ENCODE measurements around the gene NEDD8. TPM values are rescaled to one million over a fixed set of nuclear protein-coding genes. Genes with fewer than 3 reads are reported as not detected.
A peak's percentile ranks its signal among the peaks of the same experiment; 100 is the strongest.

The NEDD8 gene
- total RNA-seq, 3 donors from 2014 or later (not counting 1 experiment from before 2014, with no cell fraction given), result 93.6 to 109 (median 95.9) TPM

GRCh38 chr14:24238123-24238522 is 6.0 kb upstream of the NEDD8 start:
- Mint-ChIP-seq H3K9me3 (no peaks in the 10 kb centered on the region), H3K27ac (peak overlapping the region; percentile 40 to 100), H3K4me3 (peak overlapping the region; percentile 14), H3K27me3 (ENCODE audit: low read depth in 2 of 2) (no peaks in the 10 kb centered on the region), H3K36me3 (peaks cover 22% of the 10 kb centered on the region), H3K4me1 (peaks cover 75 to 86% of the 10 kb centered on the region in 2 donors)
- H3K36me3 ChIP-seq (ENCODE audit: control insufficient read depth, insufficient read depth, low read length), result peaks cover 66% of the 10 kb centered on the region
- TF ChIP-seq, protein P1, sequence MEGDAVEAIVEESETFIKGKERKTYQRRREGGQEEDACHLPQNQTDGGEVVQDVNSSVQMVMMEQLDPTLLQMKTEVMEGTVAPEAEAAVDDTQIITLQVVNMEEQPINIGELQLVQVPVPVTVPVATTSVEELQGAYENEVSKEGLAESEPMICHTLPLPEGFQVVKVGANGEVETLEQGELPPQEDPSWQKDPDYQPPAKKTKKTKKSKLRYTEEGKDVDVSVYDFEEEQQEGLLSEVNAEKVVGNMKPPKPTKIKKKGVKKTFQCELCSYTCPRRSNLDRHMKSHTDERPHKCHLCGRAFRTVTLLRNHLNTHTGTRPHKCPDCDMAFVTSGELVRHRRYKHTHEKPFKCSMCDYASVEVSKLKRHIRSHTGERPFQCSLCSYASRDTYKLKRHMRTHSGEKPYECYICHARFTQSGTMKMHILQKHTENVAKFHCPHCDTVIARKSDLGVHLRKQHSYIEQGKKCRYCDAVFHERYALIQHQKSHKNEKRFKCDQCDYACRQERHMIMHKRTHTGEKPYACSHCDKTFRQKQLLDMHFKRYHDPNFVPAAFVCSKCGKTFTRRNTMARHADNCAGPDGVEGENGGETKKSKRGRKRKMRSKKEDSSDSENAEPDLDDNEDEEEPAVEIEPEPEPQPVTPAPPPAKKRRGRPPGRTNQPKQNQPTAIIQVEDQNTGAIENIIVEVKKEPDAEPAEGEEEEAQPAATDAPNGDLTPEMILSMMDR (IDR thresholded peaks at IDR 0.05), result no peak
- H3K27ac ChIP-seq (ENCODE audit: low read length), result no peak overlapping the region
- no peaks in the 10 kb centered on the region for H3K27me3 ChIP-seq (ENCODE audit: control insufficient read depth, insufficient read depth, low read length)
- no peaks in the 10 kb centered on the region for H3K9me3 ChIP-seq (ENCODE audit: control insufficient read depth, insufficient read depth, low read length)
- 97% methylated on average over 4 of the region's 5 CpGs for WGBS (ENCODE audit: insufficient coverage)
- no peak overlapping the region for H3K4me3 ChIP-seq (ENCODE audit: low read length)
- DNase-seq, result no peak
- H3K4me1 ChIP-seq (ENCODE audit: control insufficient read depth, insufficient read depth, low read length), result peaks cover 32% of the 10 kb centered on the region
- no peak for ATAC-seq
- intact Hi-C loops (cut with micrococcal nuclease), result no loop called here

DNA sequence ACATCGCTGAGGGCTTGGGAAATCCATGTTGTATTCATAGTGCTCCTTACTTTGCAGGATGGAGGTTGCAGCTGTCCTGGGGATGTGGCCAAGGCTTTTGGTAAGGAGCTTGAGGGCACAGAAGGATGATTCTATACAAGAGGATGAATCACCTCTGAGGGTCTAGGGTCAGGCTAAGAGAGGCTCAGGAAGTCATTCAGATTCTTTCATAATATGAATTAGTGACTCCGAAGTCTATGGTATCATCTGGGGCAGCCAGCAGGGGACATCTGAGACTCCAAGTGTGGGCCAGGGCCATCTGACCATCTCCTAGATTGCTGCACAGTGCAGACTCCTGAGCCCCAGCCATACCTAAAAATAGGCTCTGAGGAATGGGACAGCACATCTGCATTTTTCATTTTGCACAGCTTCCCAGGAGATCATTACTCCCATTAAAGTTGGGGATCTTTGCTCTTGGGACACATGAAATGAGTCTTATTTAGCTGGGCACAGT is 5.3 kb upstream of the NEDD8 start:
- Histone ChIP-seq H3K27me3 (ENCODE audit: control insufficient read depth, insufficient read depth, low read length) (no peaks in the 10 kb centered on the region), H3K9me3 (ENCODE audit: control insufficient read depth, insufficient read depth, low read length) (no peaks in the 10 kb centered on the region), H3K36me3 (ENCODE audit: control insufficient read depth, insufficient read depth, low read length) (peaks cover 66% of the 10 kb centered on the region), H3K4me1 (ENCODE audit: control insufficient read depth, insufficient read depth, low read length) (peaks cover 34% of the 10 kb centered on the region), H3K4me3 (ENCODE audit: low read length) (no peak overlapping the region), H3K27ac (ENCODE audit: low read length) (no peak overlapping the region)
- no peaks in the 10 kb centered on the region for H3K27me3 Mint-ChIP-seq (ENCODE audit: low read depth in 2 of 2)
- peaks cover 69 to 85% of the 10 kb centered on the region in 2 donors for H3K4me1 Mint-ChIP-seq
- no peak for ATAC-seq
- peak overlapping the region; percentile 14 for H3K4me3 Mint-ChIP-seq
- TF ChIP-seq, protein P1 (IDR thresholded peaks at IDR 0.05), result no peak
- H3K9me3 Mint-ChIP-seq, result no peaks in the 10 kb centered on the region
- 100% methylated on average over 2 of the region's 2 CpGs for WGBS (ENCODE audit: insufficient coverage)
- peaks cover 22% of the 10 kb centered on the region for H3K36me3 Mint-ChIP-seq
- intact Hi-C loops (cut with micrococcal nuclease), result no loop called here
- H3K27ac Mint-ChIP-seq, result peak overlapping the region; percentile 40 to 100
- DNase-seq, result no peak

- no peak overlapping the region for H3K27ac ChIP-seq (ENCODE audit: low read length)
- H3K9me3 ChIP-seq (ENCODE audit: control insufficient read depth, insufficient read depth, low read length), result no peaks in the 10 kb centered on the region
- H3K9me3 Mint-ChIP-seq, result no peaks in the 10 kb centered on the region
- peak overlapping the region; percentile 40 to 100 for H3K27ac Mint-ChIP-seq
- WGBS (ENCODE audit: insufficient coverage), result over 99% methylated on average over 6 of the region's 6 CpGs
- peaks cover 66% of the 10 kb centered on the region for H3K36me3 ChIP-seq (ENCODE audit: control insufficient read depth, insufficient read depth, low read length)
- H3K4me3 ChIP-seq (ENCODE audit: low read length), result no peak overlapping the region
- intact Hi-C loops (cut with micrococcal nuclease), result no loop called here
- H3K36me3 Mint-ChIP-seq, result peaks cover 22% of the 10 kb centered on the region
- peaks cover 33% of the 10 kb centered on the region for H3K4me1 ChIP-seq (ENCODE audit: control insufficient read depth, insufficient read depth, low read length)
- no peak for ATAC-seq
- DNase-seq, result no peak
- H3K27me3 ChIP-seq (ENCODE audit: control insufficient read depth, insufficient read depth, low read length), result no peaks in the 10 kb centered on the region
- TF ChIP-seq, protein P1 (IDR thresholded peaks at IDR 0.05), result no peak
- H3K4me1 Mint-ChIP-seq, result peaks cover 68 to 84% of the 10 kb centered on the region in 2 donors
- H3K27me3 Mint-ChIP-seq (ENCODE audit: low read depth in 2 of 2), result no peaks in the 10 kb centered on the region
- no peak overlapping the region for H3K4me3 Mint-ChIP-seq
Measured at GRCh38 chr14:24236689-24237462, 4.7 kb upstream of the NEDD8 start.
